Activated CD4-positive, alpha-beta T cell treated with anti-CD3 and anti-CD28 coated beads for 1 hour (primary cell): ENCODE data around the gene GPS1.

Experiments used
- DNase-seq: peaks from one replicate; pipeline ENCODE4 v3.0.0-alpha.2; 2020

Gene GPS1

DNA sequence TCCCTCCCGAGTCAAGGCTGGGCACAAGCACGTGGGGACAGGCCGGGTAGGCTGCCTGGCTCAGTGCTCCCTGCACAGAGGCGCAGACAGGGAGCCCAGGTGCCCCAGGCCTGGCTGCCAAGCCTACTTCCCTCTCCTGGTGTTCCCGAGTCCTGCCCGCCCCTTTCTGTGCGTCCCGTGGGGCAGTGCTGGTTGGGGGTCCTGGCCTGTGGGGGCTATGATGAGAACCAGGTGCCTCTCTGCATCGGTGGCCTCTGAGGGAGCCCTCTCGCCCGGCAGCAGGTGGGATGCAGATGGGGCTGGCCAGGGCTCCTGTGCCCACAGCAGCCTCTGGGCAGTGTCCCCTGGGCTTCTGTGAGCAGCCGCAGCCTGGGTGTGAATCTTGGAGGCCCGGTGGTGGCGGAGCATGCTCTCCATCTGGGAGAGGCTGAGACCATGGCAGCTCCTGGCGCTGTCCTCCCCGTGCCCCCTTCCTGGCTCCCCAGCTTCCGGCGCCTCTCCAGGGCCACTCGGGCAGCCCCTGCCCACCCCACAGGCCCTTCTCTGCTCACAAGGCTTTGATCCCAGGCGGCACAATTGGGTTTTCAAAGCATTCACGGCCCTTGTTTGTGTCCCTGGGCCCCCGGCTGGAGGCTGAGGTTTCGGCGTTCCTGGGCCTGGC lies 36.3 kb upstream of the GPS1 start:
- DNase-seq = no peak

DNA sequence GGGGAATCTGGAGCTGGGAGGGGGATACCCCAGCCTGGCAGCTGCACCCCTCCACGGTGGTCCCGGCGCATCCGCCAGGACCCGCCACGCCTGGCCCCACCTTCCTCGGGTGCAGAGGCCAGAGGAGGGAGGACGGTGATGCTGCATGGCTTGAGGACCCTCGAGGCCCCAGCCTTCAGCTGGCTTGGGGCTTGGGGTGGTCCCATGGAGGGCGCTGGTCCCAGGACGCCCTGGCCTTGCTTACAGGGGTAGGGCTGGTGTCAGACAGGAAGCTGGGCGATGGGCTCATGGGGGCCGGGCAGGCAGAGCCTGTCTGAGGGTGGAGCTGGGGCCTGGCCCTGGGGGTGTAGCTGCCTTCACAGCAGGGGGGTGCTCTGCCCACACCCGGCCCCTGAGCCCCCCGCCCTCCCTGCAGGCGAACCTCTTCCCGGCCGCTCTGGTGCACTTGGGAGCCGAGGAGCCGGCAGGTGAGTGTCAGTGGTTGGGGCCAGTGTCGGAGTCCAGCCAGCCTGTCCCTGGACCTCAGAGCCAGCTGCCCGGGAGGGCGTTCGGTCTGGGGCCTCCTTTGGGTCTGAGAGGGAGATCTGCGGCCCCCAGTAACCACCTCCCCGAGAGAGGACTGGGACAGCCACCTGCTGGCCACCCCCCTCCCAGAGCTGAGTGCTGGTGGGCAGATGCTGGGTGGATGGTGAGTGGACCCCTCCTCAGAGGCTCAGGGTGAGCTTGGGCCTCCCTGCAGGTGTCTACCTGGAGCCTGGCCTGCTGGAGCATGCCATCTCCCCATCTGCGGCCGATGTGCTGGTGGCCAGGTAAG lies 35.4 kb upstream of the GPS1 start:
- DNase-seq = no peak

DNA sequence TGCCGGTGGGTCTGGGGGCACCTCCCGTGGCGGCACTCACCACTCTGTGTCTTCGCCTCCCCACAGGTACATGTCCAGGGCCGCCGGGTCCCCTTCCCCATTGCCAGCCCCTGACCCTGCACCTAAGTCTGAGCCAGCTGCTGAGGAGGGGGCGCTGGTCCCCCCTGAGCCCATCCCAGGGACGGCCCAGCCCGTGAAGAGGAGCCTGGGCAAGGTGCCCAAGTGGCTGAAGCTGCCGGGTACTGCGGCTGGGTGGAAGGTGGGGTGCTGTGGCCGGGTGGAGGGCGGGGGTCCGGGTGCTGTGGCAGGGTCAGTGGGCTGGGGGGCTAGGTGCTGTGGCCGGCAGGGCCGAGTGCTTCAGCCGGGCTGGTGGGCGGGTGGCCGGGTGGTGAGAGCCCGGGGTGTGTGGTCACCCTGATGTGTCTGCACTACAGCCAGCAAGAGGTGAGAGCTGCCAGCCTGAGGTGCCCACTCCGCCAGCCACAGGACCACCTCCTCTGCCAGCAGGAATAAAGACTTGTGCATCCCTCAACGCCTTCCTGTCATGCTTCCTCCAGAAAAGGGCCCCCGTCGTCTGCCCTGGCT lies 34.7 kb upstream of the GPS1 start:
- DNase-seq = no peak

DNA sequence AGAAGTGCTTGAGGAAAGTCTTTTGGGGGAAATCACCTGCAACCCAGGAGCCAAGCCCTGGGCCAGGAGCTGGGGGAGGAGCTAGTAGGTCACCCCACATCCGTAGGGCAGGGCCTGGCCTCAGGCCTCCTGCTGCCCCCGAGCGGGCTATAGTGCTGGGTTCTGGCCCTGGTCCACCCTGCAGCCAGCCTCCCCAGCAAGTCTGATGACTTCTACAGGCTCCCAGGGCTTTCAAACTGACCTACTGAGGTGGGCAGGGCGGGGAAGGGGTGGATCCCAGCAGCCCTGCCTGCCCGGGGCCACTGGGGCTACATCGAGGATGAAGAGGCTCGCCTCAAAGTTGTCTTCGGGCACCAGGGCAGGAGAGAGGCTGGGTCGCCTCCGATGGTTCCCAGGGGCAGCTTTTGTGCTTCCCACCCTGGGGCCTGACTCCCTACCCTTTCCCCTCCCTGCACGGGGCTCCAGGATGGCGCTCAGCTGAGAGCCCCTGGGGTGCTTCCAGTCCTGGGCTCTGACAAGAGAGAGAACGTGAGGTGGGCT lies 34.0 kb upstream of the GPS1 start:
- DNase-seq = no peak

DNA sequence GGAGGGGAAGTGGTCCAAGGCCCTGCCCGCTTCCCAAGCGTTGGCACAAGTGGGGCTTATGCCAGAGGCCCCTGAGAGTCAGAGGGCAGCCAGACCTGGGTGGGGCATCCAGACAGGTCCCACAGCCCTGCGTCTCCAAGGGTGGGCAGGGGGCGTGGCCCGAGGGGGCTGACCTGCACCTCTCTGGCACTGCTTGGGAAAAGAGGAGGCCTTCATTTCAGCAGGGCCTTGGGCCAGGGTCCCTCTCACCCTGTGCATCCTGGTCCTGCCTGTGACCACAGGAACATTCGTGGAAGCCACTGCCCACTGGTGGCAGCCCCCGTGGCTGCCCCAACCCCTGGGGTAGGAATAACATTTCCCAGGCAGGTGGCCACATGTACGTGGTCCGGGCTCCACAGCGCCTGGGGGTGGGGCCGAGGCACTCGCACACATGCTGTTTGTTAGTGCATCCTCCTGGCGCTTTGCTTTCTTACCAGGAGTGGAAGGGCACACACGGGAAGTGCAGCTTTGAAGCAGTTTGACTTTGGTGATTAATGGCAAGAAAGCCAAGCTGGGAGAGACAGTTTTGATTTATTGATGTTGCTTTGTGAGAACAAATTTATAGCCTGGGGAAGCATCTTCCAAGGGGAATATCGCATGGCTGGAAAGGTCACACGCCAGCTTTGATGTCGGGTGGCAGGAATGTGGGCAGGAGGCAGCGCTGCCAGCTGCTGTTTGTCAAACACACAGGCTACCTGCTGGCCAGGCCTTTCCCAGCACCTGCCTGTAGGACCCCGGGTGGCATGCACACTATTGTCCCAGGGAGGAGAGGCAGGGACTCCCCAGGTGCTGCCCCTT lies 33.3 kb upstream of the GPS1 start:
- DNase-seq = no peak

DNA sequence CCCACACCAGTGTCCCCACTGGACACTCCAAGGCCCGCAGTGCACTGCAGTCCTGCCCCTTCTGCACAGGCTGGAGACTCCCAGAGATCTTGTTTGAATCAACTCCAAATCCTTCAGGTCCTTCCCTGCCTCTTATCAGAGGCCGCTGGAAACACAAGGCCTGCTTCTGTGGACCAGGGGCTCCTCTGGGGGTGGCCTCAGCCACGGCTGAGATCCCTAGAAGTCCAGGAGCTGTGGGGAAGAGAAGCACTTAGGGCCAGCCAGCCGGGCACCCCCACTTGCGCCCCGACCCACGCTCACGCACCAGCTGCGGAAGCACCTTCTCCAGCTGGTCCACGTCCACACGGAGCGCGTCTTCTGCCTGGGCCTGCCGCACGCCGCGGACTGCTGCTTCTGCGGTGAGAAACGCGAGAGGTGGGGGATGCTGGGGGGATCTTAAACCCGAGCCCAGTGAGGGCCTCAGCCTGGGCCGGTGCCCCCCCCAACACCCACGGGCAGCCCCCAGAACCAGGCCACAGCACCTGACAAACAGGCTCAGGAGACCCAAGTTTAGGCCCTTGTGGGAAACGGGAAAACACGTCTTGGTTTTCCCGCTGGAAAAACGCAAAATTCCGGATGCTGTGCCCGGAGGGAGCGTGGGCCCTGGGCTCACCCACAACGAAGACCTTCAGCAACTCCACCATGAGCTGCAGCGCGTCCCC lies 32.6 kb upstream of the GPS1 start:
- DNase-seq = no peak

DNA sequence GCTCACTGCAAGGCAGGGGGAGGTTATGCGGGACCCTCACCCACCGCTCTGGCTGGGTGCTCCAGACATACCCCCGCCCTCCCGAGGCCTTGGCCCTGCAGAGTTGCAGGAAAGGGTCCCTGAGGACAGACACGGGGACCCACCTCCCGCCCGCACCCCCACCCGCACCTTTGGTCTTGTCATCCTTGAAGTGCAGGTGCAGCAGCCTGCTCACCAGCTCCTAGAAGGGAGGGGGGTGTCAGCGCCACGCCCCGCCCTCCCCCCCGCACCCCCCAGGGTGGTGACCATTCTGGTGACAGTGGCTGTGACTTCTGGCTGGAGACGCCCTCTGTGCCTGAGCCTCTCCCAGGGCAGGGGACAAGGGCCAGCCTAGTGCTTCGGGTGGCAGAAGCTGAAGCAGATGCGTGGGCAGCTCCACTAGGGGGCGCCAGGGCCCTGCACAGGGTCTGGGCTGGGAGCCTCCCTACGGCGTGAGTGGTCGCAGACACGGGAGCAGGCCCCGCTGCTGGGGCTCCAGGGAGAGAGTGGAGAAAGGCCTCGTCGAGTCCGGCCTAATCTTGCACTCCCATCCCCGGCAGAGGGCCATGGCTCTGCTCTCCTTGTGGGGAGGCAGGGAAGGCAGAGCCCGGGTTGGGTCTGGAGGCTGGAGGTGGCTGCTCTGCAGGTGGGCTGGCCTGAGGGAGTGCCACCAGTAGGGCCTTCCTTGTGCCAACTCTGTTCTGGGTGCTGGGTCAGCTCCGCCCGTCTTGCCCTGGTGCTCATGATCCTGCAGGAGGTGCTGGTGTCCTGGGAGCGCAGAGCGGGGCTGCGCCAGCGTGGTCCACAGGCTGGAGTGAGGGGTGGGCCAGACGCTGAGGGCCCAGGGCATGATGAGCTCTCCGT lies 31.8 kb upstream of the GPS1 start:
- peak; percentile 44 for DNase-seq

DNA sequence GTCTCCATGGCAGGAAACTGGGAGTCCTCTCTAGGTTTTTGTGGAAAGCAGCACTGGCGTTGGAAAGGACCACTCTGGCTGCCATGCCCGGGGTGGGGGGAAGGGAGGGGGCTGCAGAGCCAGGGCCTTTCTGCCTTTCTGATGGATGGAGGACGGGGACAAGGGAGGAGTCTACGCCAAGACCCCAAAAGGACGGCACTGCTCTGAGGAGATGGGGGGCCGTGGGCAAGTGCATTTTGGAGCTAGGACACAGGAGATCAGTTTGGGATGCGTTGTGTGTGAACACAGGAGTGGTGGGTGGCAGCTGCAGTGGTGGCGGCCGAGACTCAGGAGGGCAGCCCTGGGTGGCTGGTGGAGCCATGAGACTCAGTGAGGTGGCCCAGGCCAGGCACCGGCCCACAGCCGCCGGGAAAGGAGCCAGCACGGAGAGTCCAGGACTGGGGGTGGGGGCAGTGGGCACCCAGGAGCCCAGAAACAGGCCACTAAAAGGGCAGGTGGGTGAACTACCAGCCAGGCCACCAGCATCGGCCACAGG lies 31.1 kb upstream of the GPS1 start:
- no peak for DNase-seq

DNA sequence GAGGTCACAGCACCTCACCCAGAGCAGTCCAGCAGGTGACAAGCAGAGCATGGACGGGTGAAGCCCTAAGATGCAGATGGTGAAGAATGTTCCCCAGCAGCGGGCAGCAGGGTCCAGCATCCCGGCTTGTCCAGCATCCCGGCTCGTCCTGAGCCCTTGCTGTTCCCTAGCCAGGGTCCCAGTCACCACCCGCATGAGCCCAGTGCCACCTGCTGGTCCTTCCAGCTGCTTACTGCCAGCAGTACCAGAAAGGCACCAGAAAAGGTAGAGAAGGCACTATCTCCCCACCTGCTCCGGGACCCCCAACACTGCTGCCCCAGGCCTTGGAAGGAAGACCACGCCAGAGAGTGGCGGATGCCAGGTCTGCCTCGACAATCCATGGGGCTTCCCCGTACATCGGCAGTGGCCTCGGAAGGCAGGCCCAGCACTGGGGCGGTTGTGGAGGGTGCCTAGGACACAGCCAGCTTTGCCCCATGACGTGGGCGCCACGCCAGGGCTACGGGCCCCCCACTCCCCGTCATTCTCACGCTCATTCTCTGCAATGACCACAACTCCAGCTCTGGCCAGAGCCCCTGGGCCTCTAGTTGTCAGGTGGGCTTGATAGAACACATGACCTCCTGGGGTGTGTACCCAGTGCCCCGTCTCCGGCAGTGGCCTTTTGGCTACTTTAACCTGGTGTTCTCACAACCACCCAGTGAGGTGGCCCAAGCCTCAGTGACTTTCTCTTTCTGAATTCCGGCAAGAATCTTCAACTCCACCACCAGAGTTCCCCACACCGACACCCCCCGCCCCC lies 30.4 kb upstream of the GPS1 start:
- DNase-seq = peak; percentile 45

DNA sequence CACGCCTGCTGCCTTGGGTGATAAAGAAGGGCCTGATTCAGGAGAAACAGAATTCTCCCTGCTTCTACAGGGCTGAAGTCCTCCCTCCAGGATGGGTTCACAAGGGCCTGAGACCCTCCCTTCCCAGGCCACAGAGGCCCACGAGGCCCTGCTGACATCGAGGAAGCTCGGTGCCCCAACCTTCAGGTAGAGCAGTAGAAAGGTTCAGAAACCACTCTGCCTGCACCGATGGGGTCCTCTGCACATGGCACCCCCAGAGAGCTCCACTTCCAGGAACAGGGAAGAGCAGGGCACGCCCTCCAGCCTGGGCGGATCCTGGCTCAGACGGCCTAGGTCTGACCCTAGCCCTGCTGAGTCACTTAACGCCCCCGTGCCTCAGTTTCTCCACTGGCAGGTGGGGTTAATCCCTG lies 29.8 kb upstream of the GPS1 start:
- no peak for DNase-seq

DNA sequence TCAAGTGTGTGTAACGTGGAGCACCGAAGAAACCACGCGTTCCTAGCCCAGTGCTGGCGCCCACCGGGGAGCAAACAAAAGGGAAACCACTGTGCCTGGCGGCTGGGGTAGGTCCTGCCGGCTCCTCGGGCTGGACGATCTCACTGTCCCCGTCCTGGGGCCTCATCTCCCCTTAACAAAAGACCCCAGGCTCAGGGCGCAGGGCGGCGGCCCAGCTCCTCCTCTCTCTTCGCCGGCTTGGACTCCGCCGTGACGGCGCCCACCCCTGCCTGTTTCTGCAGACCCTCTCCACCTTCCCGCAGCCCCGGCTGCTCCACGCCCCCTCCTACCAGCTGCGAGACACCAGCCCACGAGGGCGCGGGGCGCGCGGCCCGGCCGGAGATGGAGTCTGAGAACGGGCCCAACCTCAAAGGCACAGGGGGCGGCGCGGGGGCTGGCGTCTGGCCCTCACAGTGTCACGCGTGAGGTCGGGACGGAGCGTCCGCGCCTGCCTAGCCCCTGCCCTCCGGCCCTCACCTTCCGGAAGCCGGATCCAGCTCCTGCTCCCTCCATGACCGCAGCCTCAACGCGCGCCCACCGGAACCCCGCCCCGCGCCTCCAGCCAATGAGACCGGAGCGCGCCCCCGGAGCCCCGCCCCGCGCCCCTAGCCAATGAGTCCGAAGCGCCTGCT lies 29.3 kb upstream of the GPS1 start, which contains the start of gene CENPX:
Gene CENPX, minus strand, starts transcription at position 569 of the 671 bp plus-strand sequence. Its CDS starts 17 bp downstream, at position 552.
- no peak for DNase-seq

DNA sequence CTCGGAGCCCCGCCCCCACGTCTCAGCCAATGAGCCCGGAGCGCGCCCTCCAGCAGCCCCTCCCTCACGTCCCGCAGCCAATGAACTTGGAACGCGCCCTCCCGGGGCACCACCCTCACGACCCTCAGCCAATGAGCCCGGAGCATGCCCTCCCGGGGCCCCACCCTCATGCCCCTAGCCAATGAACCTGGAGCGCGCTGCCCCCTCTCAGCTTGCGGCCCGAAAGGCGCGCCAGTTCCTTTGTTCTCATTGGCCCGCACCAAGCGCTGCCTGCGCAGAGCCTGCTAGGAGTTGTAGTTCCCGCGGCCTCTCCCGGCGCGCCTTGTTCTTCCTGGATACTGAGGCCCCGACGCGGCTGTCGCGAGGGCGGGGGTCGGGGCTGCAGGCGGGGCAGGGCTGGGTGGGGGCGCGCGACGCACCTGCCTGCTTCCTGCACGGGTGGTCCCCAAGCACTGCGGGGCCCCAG lies 28.7 kb upstream of the GPS1 start, which contains the start of gene LRRC45:
Gene LRRC45, plus strand, starts transcription at position 325 of the 466 bp plus-strand sequence. CDS start 339 bp downstream, outside the sequence.
- DNase-seq = peak; percentile 100

DNA sequence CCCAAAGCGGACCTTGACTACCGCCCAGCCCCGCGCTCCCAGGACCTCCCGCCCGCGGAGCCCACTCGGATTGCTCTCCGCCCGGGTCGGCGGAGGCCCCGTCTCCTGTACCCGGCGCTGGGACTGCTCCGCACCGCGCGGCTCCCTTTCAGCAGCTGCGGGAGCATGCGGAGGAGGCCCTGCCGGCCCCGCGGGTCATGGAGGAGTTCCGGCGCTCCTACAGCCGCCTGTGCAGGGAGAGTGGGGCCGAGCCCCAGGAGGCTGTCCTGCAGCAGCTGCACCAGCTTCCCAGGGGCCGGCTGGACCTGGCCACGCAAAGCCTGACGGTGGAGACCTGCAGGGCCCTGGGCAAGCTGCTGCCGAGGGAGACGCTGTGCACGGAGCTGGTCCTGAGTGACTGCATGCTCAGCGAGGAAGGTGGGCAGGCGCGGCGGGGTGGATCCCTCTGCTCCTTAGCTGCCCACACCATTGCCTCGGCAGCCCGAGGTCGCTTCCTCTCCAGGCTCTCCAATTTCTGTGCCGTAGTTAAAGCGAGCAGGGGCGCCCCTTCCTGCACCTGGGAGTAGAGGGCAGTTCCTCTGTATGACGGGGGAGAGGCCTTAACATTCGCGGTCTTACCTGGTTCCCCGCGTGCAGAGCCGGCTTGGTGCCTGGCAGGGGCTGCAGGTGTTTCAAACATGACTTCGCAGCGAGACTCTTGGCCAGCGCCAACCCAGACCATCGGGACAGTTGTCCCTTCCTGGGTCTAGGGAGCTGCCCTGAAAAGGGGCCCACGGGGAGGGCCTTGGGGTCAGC lies 28.1 kb upstream of the GPS1 start:
- no peak for DNase-seq

DNA sequence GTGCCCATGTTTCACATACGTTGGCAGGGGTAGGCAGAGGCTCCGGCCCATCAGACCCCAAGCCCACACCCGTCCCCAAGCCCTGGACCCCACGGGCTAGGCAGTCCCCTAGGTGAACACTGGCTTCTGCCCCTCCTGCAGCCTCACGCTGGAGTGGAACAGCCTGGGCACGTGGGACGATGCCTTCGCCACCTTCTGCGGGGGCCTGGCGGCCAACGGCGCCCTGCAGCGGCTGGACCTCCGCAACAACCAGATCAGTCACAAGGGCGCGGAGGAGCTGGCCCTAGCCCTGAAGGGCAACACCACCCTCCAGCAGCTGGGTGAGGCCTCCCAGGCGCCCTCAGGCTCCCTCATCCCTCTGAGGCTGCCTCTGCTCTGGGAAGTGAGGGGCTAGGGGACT lies 26.8 kb upstream of the GPS1 start:
- no peak for DNase-seq

DNA sequence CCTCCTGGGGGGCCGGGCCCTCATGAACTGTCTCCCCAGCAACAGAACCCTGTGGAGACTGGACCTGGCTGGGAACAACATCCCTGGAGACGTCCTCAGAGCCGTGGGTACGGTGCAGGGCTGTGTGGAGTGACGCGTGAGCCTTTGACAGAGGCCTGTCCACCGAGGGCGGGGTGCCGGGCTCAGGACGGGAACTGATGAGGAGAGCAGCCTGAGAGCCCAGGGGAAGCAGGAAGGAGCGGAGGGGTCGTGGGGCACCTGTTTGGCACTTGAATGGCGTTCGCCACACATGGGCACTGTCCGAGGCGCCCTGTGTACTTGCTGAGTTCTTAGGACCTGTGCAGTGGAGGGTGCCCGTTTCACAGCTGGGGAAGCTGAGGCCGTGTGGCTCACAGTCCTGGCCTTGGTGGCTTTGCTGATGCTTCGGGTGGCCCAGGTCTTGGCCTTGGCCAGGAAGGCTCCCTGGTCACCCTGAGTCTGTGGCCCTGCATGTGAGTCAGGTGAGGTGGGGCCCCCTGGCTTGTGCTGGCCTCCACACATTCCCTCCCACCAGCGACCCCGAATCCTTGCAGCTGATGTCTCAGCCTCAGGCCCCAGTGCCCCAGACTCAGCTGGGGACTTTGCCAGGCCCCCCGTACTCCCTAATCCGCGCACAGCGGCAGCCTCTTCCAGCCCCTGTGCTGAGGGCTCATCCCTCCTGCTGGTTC lies 26.1 kb upstream of the GPS1 start:
- no peak for DNase-seq

DNA sequence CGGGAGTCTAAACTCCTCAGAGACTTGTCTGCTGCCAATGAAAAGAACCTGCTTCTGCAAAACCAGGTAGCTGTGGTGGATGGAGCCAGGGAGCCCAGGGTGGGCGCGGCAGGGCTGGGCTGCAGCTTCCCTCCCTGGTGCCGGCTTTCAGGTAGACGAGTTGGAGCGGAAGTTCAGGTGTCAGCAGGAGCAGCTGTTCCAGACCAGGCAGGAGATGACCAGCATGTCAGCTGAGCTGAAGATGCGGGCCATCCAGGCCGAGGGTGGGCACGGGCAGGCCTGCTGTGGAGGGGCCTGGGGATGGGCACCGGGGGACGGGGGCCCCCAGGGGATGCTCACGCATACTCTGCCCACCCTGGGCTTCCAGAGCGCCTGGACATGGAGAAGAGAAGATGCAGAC lies 23.5 kb upstream of the GPS1 start:
- no peak for DNase-seq

DNA sequence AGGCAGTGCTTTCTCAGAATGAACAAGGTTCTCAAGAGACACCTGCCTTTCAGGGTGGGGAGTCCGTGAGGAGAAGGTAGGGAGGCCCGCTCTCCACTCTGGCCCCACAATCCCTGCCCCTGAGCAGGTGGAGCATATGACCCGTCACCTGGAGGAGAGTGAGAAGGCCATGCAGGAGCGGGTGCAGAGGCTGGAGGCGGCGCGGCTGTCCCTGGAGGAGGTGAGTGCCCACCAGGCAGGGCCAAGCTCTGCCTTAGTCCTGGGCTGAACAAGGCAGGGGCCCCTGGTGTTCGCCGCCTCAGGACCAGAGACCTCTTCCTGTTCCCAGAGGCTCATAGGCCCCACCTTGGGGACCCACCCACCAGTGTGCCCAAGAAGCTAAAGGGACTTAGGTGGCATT lies 22.7 kb upstream of the GPS1 start:
- DNase-seq = no peak

DNA sequence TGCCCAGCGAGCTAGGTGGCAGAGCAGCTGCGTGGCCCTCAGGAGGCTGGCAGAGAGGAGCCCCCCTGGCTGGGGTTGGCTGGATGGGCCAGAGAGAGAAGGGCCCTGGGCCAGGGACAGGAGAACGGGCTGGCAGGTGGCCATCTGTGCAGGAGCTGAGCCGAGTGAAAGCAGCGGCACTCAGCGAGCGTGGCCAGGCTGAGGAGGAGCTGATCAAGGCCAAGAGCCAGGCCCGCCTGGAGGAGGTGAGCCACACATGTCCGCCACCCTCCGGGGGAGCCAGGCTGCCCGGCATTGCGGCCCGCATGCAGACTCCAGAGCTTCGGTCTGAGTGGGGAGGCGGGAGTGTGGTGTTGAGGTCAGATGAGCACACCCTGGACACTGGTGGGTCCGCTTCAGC lies 22.3 kb upstream of the GPS1 start:
- DNase-seq = no peak
